K562 (cell line): ENCODE data around the gene HSP90AA1. TPM values are rescaled to one million over a fixed set of nuclear protein-coding genes. Genes with fewer than 3 reads are reported as not detected.
"Not testable (repeated sequence)": the region's sequence is repeated elsewhere in the genome, so short reads cannot be mapped to it uniquely, and the experiment has no call there.

Source experiments
- ATAC-seq: fragments of 200-7000 bp; cut with Tn5 transposase; 3 replicates; pipeline ENCODE4 v1.9.1; 2020; ENCODE audit warnings: moderate library complexity
- BruUV-seq: library from RNA; stranded (reverse); fragments of 400-500 nt; replicated peaks from 2 replicates; lab custom pipeline; 2021; lab: Mats Ljungman, UMichigan
- CTCF ChIA-PET: fragments of 300-600 bp; formaldehyde crosslinking; extraction: SDS; loops from one replicate; lab custom pipeline; 2021; ENCODE audit warnings: low intra/inter-chr PET ratio; lab: Yijun Ruan, JAX
- POLR2A ChIA-PET: fragments of 300-600, 350-650 bp; sonication (Branson Sonifier 250); formaldehyde crosslinking; extraction: SDS; loops from one replicate; lab custom pipeline; 2021; ENCODE audit warnings: antibody characterized with exemption, inconsistent platforms; lab: Yijun Ruan, JAX
- DNase-seq, 4 experiments: peaks; one replicate each; pipeline versions ENCODE4 v3.0.0 to v3.0.0-alpha.2; 2011 to 2018; ENCODE audit warnings: low spot score in 3 of 4, mixed read lengths in 3 of 4; ENCODE audit errors: extremely low read depth in 1 of 4
- FAIRE-seq: peaks from 2 replicates; lab custom pipeline; 2011; peaks lifted over from hg19 to GRCh38; lab: Jason Lieb, UNC
- H2AFZ ChIP-seq: 2 replicates; pipeline ENCODE4 v1.6.0; 2011; ENCODE audit warnings: low read depth, low read length, control low read depth, inconsistent platforms
- H3K27ac ChIP-seq: fragments of 200-600 bp; 3 replicates; pipeline ENCODE4 v1.8.0; 2011; ENCODE audit warnings: low read depth, mild to moderate bottlenecking, control low read depth, inconsistent platforms, low read length, moderate library complexity, mixed read lengths; ENCODE audit errors: extremely low read depth
- H3K27me3 ChIP-seq, 2 experiments: fragments of 300-600 bp in 1 of 2; 2 replicates in 1 of 2; 3 replicates in 1 of 2; pipeline versions ENCODE4 v1.6.0 to v1.8.0; 2011; ENCODE audit warnings: inconsistent platforms in 2 of 2, low read length in 2 of 2, mild to moderate bottlenecking in 1 of 2, mixed read lengths in 1 of 2, moderate library complexity in 1 of 2; ENCODE audit not compliant: control insufficient read depth in 2 of 2, insufficient read depth in 2 of 2
- H3K36me3 ChIP-seq: fragments of 300-600 bp; 3 replicates; pipeline ENCODE4 v1.8.0; 2011; ENCODE audit warnings: mild to moderate bottlenecking, low read length, inconsistent platforms; ENCODE audit not compliant: control insufficient read depth, insufficient read depth
- H3K4me1 ChIP-seq, 2 experiments: fragments of 200-600 bp in 1 of 2; replicated peaks in 1 of 2; 2 replicates in 1 of 2; 3 replicates in 1 of 2; pipeline versions ENCODE4 v1.5.1 to v1.8.0; 2011; ENCODE audit warnings: inconsistent platforms in 2 of 2, low read length in 2 of 2, mild to moderate bottlenecking in 1 of 2, mixed read lengths in 1 of 2, moderate library complexity in 1 of 2; ENCODE audit not compliant: control insufficient read depth in 2 of 2, insufficient read depth in 2 of 2
- H3K4me2 ChIP-seq: 2 replicates; pipeline ENCODE4 v1.6.1; 2011; ENCODE audit warnings: low read length, control low read depth, inconsistent platforms, mixed read lengths; ENCODE audit not compliant: insufficient read depth
- H3K4me3 ChIP-seq: fragments of 200-600 bp; sonication (generic), shearing (Covaris generic); 2 replicates; pipeline ENCODE4 v1.5.1; 2016; ENCODE audit warnings: control low read depth, inconsistent platforms
- H3K79me2 ChIP-seq: fragments of 200-600 bp; 3 replicates; pipeline ENCODE4 v1.8.0; 2011; ENCODE audit warnings: low read length, inconsistent platforms; ENCODE audit not compliant: control insufficient read depth, insufficient read depth
- H3K9ac ChIP-seq, 2 experiments: 2 replicates each; pipeline versions ENCODE4 v1.6.0 to v1.6.1; 2011; ENCODE audit warnings: low read depth in 2 of 2, low read length in 2 of 2, control low read depth in 1 of 2, inconsistent platforms in 1 of 2, mild to moderate bottlenecking in 1 of 2, mixed read lengths in 1 of 2; ENCODE audit not compliant: insufficient read depth in 1 of 2
- H3K9me1 ChIP-seq: one replicate; pipeline ENCODE4 v1.6.0; 2011; ENCODE audit warnings: inconsistent platforms, mild to moderate bottlenecking, low read length, moderate library complexity; ENCODE audit not compliant: control insufficient read depth, insufficient read depth
- H3K9me3 ChIP-seq: replicated peaks from 2 replicates; pipeline ENCODE4 v1.5.1; 2011; ENCODE audit warnings: low read depth, low read length, inconsistent platforms; ENCODE audit not compliant: control insufficient read depth, insufficient read depth
- H4K20me1 ChIP-seq: replicated peaks from 2 replicates; pipeline ENCODE4 v1.6.1; 2011; ENCODE audit warnings: low read length, inconsistent platforms, mixed read lengths; ENCODE audit not compliant: control insufficient read depth, insufficient read depth
- CBFA2T2 ChIP-seq: fragments of 450-650 bp; conservative IDR thresholded peaks from 2 replicates; pipeline ENCODE4 v1.6.1; 2017; ENCODE audit warnings: mild to moderate bottlenecking
- ERF ChIP-seq: fragments of 450-650 bp; formaldehyde crosslinking; IDR thresholded peaks from 2 replicates; pipeline ENCODE4 v1.4.0; 2020; ENCODE audit warnings: mild to moderate bottlenecking, mixed read lengths
- HNRNPL ChIP-seq: fragments of 200-400 bp; formaldehyde crosslinking; IDR thresholded peaks from 2 replicates; pipeline ENCODE4 v1.6.1; 2017; ENCODE audit warnings: low read depth, mild to moderate bottlenecking, low read length
- ILF3 ChIP-seq: fragments of 450-650 bp; IDR thresholded peaks from 2 replicates; pipeline ENCODE4 v1.6.1; 2018; ENCODE audit warnings: antibody characterized with exemption, mild to moderate bottlenecking, moderate library complexity, borderline replicate concordance
- NCOA2 ChIP-seq, 2 experiments: fragments of 450-650 bp; IDR thresholded peaks; 2 replicates each; pipeline ENCODE4 v1.6.1; 2018; ENCODE audit warnings: mild to moderate bottlenecking in 2 of 2, moderate library complexity in 1 of 2; ENCODE audit not compliant: partially characterized antibody in 2 of 2
- NFIC ChIP-seq: fragments of 450-650 bp; IDR thresholded peaks from 2 replicates; pipeline ENCODE4 v1.6.1; 2017; ENCODE audit warnings: mild to moderate bottlenecking, inconsistent platforms
- POLR2AphosphoS2 ChIP-seq: IDR thresholded peaks from 2 replicates; pipeline ENCODE4 v1.6.1; 2012; ENCODE audit warnings: low read length, improper control_type of control experiment
- ZNF511 ChIP-seq: sonication (generic); formaldehyde crosslinking; IDR thresholded peaks from 2 replicates; pipeline ENCODE4 v1.8.0; 2022; ENCODE audit warnings: mild to moderate bottlenecking, missing genetic modification reagents
- WGBS: fragments of 100-300 bp; shearing (Covaris generic); methylation state at CpG from one replicate; pipeline ENCODE4 v1.1.6; 2016; ENCODE audit warnings: low coverage, mixed read lengths; ENCODE audit not compliant: insufficient coverage; ENCODE audit errors: missing lambda C conversion rate; 5-methylcytosine and 5-hydroxymethylcytosine counted together
- in situ Hi-C: fragments of 300-500 bp; cut with MboI; formaldehyde crosslinking; loops from 4 replicates; pipeline ENCODE4 v1.15.0; 2018; ENCODE audit warnings: inconsistent platforms, mixed read lengths
- intact Hi-C: fragments of 100-400 bp; cut with micrococcal nuclease; formaldehyde crosslinking; loops from 2 replicates; pipeline ENCODE4 v1.14.2; 2022
- polyA plus RNA-seq, 8 experiments: library from polyadenylated mRNA; depleted of rRNA in 4 of 8; stranded (reverse) in 5 of 8; unstranded in 3 of 8; fragments of >200 nt; fragmentation: Nextera tagmentation in 2 of 8; fragmentation: Illumina TruSeq in 1 of 8; extraction: Ambion mirVana in 2 of 8; extraction: Trizol in 1 of 8; gene quantifications; 2 replicates each; pipeline versions ENCODE4 v1.2.1 to v1.2.3, GENCODE V29; 2011 to 2014; ENCODE audit warnings: inconsistent platforms in 1 of 8, missing spikeins in 1 of 8
- total RNA-seq, 7 experiments: library from RNA; depleted of rRNA in 6 of 7; stranded (reverse); fragments of >200 nt in 6 of 7; fragmentation: Illumina TruSeq in 2 of 7; extraction: Trizol in 2 of 7; gene quantifications; 2 replicates each; pipeline versions ENCODE4 v1.2.1 to v1.2.3, GENCODE V29; 2011 to 2021; ENCODE audit warnings: low replicate concordance in 1 of 7
- TF ChIP-seq, protein P1 (sequence below): sonication (generic); formaldehyde crosslinking; IDR thresholded peaks from 2 replicates; pipeline ENCODE4 v1.8.0; 2022; ENCODE audit warnings: missing genetic modification reagents, mild to moderate bottlenecking, moderate library complexity, borderline replicate concordance

The HSP90AA1 gene
- total and polyA plus RNA-seq, 9 of the 15 experiments (the other 6 are each of a cell fraction or from before 2014, with no cell fraction given) = 377 to 1,731 (median 879) TPM

- TF ChIP-seq NCOA2 (IDR thresholded peaks at IDR 0.05; ENCODE audit: partially characterized antibody in 2 of 2) (no peak), NFIC (peak; percentile 71), CBFA2T2 (no peak), ILF3 (no peak), ERF (CRISPR knock-in tag) (peak; percentile 79; the same call in 1 of the 2 replicates), ZNF511 (CRISPR knock-in tag) (no peak; the same call in 1 of the 2 replicates), HNRNPL (peak; percentile 64), POLR2AphosphoS2 (peak; percentile 80; the same call in 1 of the 2 replicates)
- TF ChIP-seq, protein P1, sequence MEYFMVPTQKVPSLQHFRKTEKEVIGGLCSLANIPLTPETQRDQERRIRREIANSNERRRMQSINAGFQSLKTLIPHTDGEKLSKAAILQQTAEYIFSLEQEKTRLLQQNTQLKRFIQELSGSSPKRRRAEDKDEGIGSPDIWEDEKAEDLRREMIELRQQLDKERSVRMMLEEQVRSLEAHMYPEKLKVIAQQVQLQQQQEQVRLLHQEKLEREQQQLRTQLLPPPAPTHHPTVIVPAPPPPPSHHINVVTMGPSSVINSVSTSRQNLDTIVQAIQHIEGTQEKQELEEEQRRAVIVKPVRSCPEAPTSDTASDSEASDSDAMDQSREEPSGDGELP (CRISPR knock-in tag) = peak; percentile 53; the same call in 1 of the 2 replicates
Observed at GRCh38 chr14:102086972-102087761, at the start of gene HSP90AA1 (continued).

GRCh38 chr14:102135456-102135855 lies 48.6 kb upstream of the HSP90AA1 start:
- H3K9me1 ChIP-seq, ATAC-seq, H3K4me3 ChIP-seq, H4K20me1 ChIP-seq, in situ Hi-C loops, BruUV-seq, intact Hi-C loops, H3K9ac ChIP-seq, FAIRE-seq, H3K4me2 ChIP-seq, H2AFZ ChIP-seq, H3K36me3 ChIP-seq, DNase-seq, H3K9me3 ChIP-seq, H3K27me3 ChIP-seq, H3K27ac ChIP-seq, CTCF ChIA-PET: not testable (repeated sequence)
- Histone ChIP-seq H3K79me2 (peaks cover 21% of the 10 kb centered on the region), H3K4me1 (peaks cover 0 to 12% of the 10 kb centered on the region in 2 experiments; a peak in 1 of 5 replicates)
- POLR2A ChIA-PET = interaction anchor here (0.9 kb wide), 1 partner anchor 47 kb away, joined by 3 read pairs; no protein-coding TSS in a partner anchor
- 81% methylated on average over 6 of the region's 30 CpGs for WGBS
